ENCODE results near the gene STRIT1.

The STRIT1 gene

GRCh38 chr3:155243512-155243921, 50.0 kb downstream of the STRIT1 start:
- H4K20me1 ChIP-seq (ENCODE audit: insufficient read depth, low read length): no peaks in the 10 kb centered on the region
- H3K79me2 ChIP-seq (ENCODE audit: insufficient read depth, low read length): no peaks in the 10 kb centered on the region
- no peak overlapping the region for H3K27ac ChIP-seq (ENCODE audit: low read length)
- H3K9ac ChIP-seq (ENCODE audit: low read depth, low read length): no peak overlapping the region
- TF ChIP-seq CTCF (IDR thresholded peaks at IDR 0.05; ENCODE audit: borderline replicate concordance, extremely low read depth, low read length, poor library complexity, severe bottlenecking) (no peak), EZH2 (IDR thresholded peaks at IDR 0.05; ENCODE audit: borderline replicate concordance, low read depth, low read length, severe bottlenecking) (no peak)
- DNase-seq: no peak
- no peak overlapping the region for H3K4me3 ChIP-seq (ENCODE audit: low read depth in 1 of 2, low read length in 2 of 2)
- no peak overlapping the region for H2AFZ ChIP-seq (ENCODE audit: low read depth, low read length)
- H3K27me3 ChIP-seq (ENCODE audit: insufficient read depth, low read length, poor library complexity): no peaks in the 10 kb centered on the region
- H3K36me3 ChIP-seq (ENCODE audit: insufficient read depth, low read length): no peaks in the 10 kb centered on the region
- no peaks in the 10 kb centered on the region for H3K9me3 ChIP-seq (ENCODE audit: insufficient read depth, low read length, severe bottlenecking)
- no peaks in the 10 kb centered on the region for H3K4me1 ChIP-seq (ENCODE audit: insufficient read depth, low read length)
- no peak for ATAC-seq (ENCODE audit: insufficient read depth, low read depth)
- no peak overlapping the region for H3K4me2 ChIP-seq (ENCODE audit: insufficient read depth, low read length)

GRCh38 chr3:155242342-155242741, 51.1 kb downstream of the STRIT1 start:
- no peak for ATAC-seq (ENCODE audit: insufficient read depth, low read depth)
- no peak for DNase-seq
- Histone ChIP-seq H3K9me3 (ENCODE audit: insufficient read depth, low read length, severe bottlenecking) (no peaks in the 10 kb centered on the region), H3K4me3 (ENCODE audit: low read depth in 1 of 2, low read length in 2 of 2) (no peak overlapping the region), H3K79me2 (ENCODE audit: insufficient read depth, low read length) (no peaks in the 10 kb centered on the region), H4K20me1 (ENCODE audit: insufficient read depth, low read length) (no peaks in the 10 kb centered on the region), H3K27ac (ENCODE audit: low read length) (no peak overlapping the region), H3K9ac (ENCODE audit: low read depth, low read length) (no peak overlapping the region), H2AFZ (ENCODE audit: low read depth, low read length) (no peak overlapping the region), H3K36me3 (ENCODE audit: insufficient read depth, low read length) (no peaks in the 10 kb centered on the region), H3K27me3 (ENCODE audit: insufficient read depth, low read length, poor library complexity) (no peaks in the 10 kb centered on the region), H3K4me2 (ENCODE audit: insufficient read depth, low read length) (no peak overlapping the region), H3K4me1 (ENCODE audit: insufficient read depth, low read length) (no peaks in the 10 kb centered on the region)
- TF ChIP-seq EZH2 (IDR thresholded peaks at IDR 0.05; ENCODE audit: borderline replicate concordance, low read depth, low read length, severe bottlenecking) (no peak), CTCF (IDR thresholded peaks at IDR 0.05; ENCODE audit: borderline replicate concordance, extremely low read depth, low read length, poor library complexity, severe bottlenecking) (no peak)

GRCh38 chr3:155241579-155241978, 51.9 kb downstream of the STRIT1 start:
- Histone ChIP-seq H3K27me3 (ENCODE audit: insufficient read depth, low read length, poor library complexity) (no peaks in the 10 kb centered on the region), H3K4me2 (ENCODE audit: insufficient read depth, low read length) (no peak overlapping the region), H3K27ac (ENCODE audit: low read length) (no peak overlapping the region), H3K9ac (ENCODE audit: low read depth, low read length) (no peak overlapping the region), H4K20me1 (ENCODE audit: insufficient read depth, low read length) (no peaks in the 10 kb centered on the region), H3K4me3 (ENCODE audit: low read depth in 1 of 2, low read length in 2 of 2) (no peak overlapping the region), H3K9me3 (ENCODE audit: insufficient read depth, low read length, severe bottlenecking) (no peaks in the 10 kb centered on the region), H3K4me1 (ENCODE audit: insufficient read depth, low read length) (no peaks in the 10 kb centered on the region), H3K79me2 (ENCODE audit: insufficient read depth, low read length) (no peaks in the 10 kb centered on the region), H3K36me3 (ENCODE audit: insufficient read depth, low read length) (no peaks in the 10 kb centered on the region), H2AFZ (ENCODE audit: low read depth, low read length) (no peak overlapping the region)
- ATAC-seq (ENCODE audit: insufficient read depth, low read depth) (no peak), DNase-seq (no peak)
- TF ChIP-seq CTCF (IDR thresholded peaks at IDR 0.05; ENCODE audit: borderline replicate concordance, extremely low read depth, low read length, poor library complexity, severe bottlenecking) (no peak), EZH2 (IDR thresholded peaks at IDR 0.05; ENCODE audit: borderline replicate concordance, low read depth, low read length, severe bottlenecking) (no peak)
